OCI-LY7 (cell line): ENCODE results near the gene PSMC3. TPM values are rescaled to one million over a fixed set of nuclear protein-coding genes. Genes with fewer than 3 reads are reported as not detected.

Source experiments
- BruUV-seq: library from RNA; stranded (reverse); fragments of 400-500 nt; replicated peaks from 2 replicates; lab custom pipeline; 2021; lab: Mats Ljungman, UMichigan
- CTCF ChIA-PET: fragments of 300-600 bp; sonication (Branson Sonifier 250); formaldehyde crosslinking; loops from one replicate; lab custom pipeline; 2022; ENCODE audit warnings: antibody characterized with exemption; ENCODE audit not compliant: unreplicated experiment; lab: Charles Lee
- POLR2A ChIA-PET: fragments of 300-600 bp; sonication (Branson Sonifier 250); formaldehyde crosslinking; loops from one replicate; lab custom pipeline; 2022; ENCODE audit warnings: antibody characterized with exemption; lab: Charles Lee
- DNase-seq: peaks from one replicate; pipeline ENCODE4 v3.0.0-alpha.2; 2015; ENCODE audit warnings: low spot score
- H2AFZ ChIP-seq: fragments of 200-600 bp; sonication (generic), shearing (Covaris generic); 2 replicates; pipeline ENCODE4 v1.6.1; 2014; ENCODE audit warnings: mild to moderate bottlenecking, antibody characterized with exemption, low read length, moderate library complexity
- H3K27ac ChIP-seq: fragments of 200-600 bp; sonication (generic); 2 replicates; pipeline ENCODE4 v1.5.1; 2014; ENCODE audit warnings: mixed run types, low read depth, mild to moderate bottlenecking, moderate library complexity, low read length, inconsistent platforms; ENCODE audit not compliant: poor library complexity, severe bottlenecking
- H3K36me3 ChIP-seq: fragments of 200-600 bp; sonication (generic); 2 replicates; pipeline ENCODE4 v1.6.1; 2014; ENCODE audit warnings: mild to moderate bottlenecking, antibody characterized with exemption, low read length, moderate library complexity, mixed read lengths; ENCODE audit not compliant: insufficient read depth
- H3K4me1 ChIP-seq: fragments of 200-600 bp; sonication (generic); 2 replicates; pipeline ENCODE4 v1.5.1; 2014; ENCODE audit warnings: mild to moderate bottlenecking, low read length; ENCODE audit not compliant: insufficient read depth, poor library complexity, severe bottlenecking
- H3K4me2 ChIP-seq: fragments of 200-600 bp; sonication (generic); 2 replicates; pipeline ENCODE4 v1.6.1; 2014; ENCODE audit warnings: mild to moderate bottlenecking, low read length
- H3K4me3 ChIP-seq: fragments of 200-600 bp; sonication (generic); 2 replicates; pipeline ENCODE4 v1.5.1; 2014; ENCODE audit warnings: mild to moderate bottlenecking, low read depth, low read length; ENCODE audit not compliant: poor library complexity, severe bottlenecking
- H3K79me2 ChIP-seq: fragments of 200-600 bp; sonication (generic); 2 replicates; pipeline ENCODE4 v1.6.1; 2016; ENCODE audit warnings: low read depth, mild to moderate bottlenecking, low read length, moderate library complexity, mixed read lengths; ENCODE audit not compliant: insufficient read depth
- H3K9me2 ChIP-seq: fragments of 200-600 bp; sonication (generic); 2 replicates; pipeline ENCODE4 v1.6.1; 2016; ENCODE audit warnings: mild to moderate bottlenecking, low read length, mixed read lengths; ENCODE audit not compliant: insufficient read depth
- H3K9me3 ChIP-seq: fragments of 200-600 bp; sonication (generic); 2 replicates; pipeline ENCODE4 v1.6.1; 2014; ENCODE audit warnings: mild to moderate bottlenecking, mixed run types, low read length, mixed read lengths
- H4K20me1 ChIP-seq: fragments of 200-600 bp; sonication (generic); 2 replicates; pipeline ENCODE4 v1.6.1; 2014; ENCODE audit warnings: mild to moderate bottlenecking, antibody characterized with exemption, low read length, moderate library complexity, mixed read lengths; ENCODE audit not compliant: insufficient read depth
- EZH2phosphoT487 ChIP-seq: fragments of 200-600 bp; sonication (generic); IDR thresholded peaks from 2 replicates; pipeline ENCODE4 v1.6.1; 2018; ENCODE audit warnings: low read depth, borderline replicate concordance, mild to moderate bottlenecking, mixed run types, antibody characterized with exemption, low read length, moderate library complexity, mixed read lengths
- intact Hi-C: fragments of 100-400 bp; cut with micrococcal nuclease; formaldehyde crosslinking; loops from one replicate; pipeline ENCODE4 v1.10.0; 2022; ENCODE audit not compliant: unreplicated experiment
- total RNA-seq, 2 experiments: library from RNA; depleted of rRNA in 1 of 2; stranded (reverse); fragments of >200 nt in 1 of 2; shearing (Covaris generic) in 1 of 2; gene quantifications; 2 replicates each; pipeline ENCODE4 v1.2.3, GENCODE V29; 2014 to 2022
- TF ChIP-seq, protein P1 (sequence below): fragments of 200-600 bp; sonication (generic); conservative IDR thresholded peaks from 2 replicates; pipeline ENCODE4 v1.5.1; 2014; ENCODE audit warnings: mild to moderate bottlenecking, antibody characterized with exemption, low read length, moderate library complexity, mixed read lengths

The PSMC3 gene
- total RNA-seq, 2 experiments from 2014 or later, result 122 to 144 TPM

- Histone ChIP-seq H3K79me2 (no peaks in the 10 kb centered on the region), H3K27ac (peak overlapping the region; percentile 96), H3K4me3 (peak overlapping the region; percentile 60), H3K36me3 (no peaks in the 10 kb centered on the region), H3K9me2 (no peaks in the 10 kb centered on the region), H4K20me1 (no peaks in the 10 kb centered on the region), H3K4me1 (peaks cover 79% of the 10 kb centered on the region), H2AFZ (peak overlapping the region; percentile 68; the same call in 1 of the 2 replicates), H3K4me2 (peak overlapping the region; percentile 87), H3K9me3 (no peaks in the 10 kb centered on the region)
- intact Hi-C loops, result loop anchor here (1.0 to 5.0 kb wide), 3 partner anchors 7 to 289 kb away; partner anchors contain the start of genes SLC39A13 and SPI1
- POLR2A ChIA-PET, result interaction anchor here (0.6 to 3.0 kb wide), 7 partner anchors 8 to 137 kb away, joined by 3 to 20 read pairs (median 9); partner anchors contain the start of genes MADD, SLC39A13 and SPI1
- CTCF ChIA-PET, result interaction anchor here (0.6 to 1.1 kb wide), 3 partner anchors 8 to 655 kb away, joined by 3 to 7 read pairs (median 5); no protein-coding TSS in a partner anchor
- BruUV-seq, result no TSS peak
- TF ChIP-seq, protein P1, sequence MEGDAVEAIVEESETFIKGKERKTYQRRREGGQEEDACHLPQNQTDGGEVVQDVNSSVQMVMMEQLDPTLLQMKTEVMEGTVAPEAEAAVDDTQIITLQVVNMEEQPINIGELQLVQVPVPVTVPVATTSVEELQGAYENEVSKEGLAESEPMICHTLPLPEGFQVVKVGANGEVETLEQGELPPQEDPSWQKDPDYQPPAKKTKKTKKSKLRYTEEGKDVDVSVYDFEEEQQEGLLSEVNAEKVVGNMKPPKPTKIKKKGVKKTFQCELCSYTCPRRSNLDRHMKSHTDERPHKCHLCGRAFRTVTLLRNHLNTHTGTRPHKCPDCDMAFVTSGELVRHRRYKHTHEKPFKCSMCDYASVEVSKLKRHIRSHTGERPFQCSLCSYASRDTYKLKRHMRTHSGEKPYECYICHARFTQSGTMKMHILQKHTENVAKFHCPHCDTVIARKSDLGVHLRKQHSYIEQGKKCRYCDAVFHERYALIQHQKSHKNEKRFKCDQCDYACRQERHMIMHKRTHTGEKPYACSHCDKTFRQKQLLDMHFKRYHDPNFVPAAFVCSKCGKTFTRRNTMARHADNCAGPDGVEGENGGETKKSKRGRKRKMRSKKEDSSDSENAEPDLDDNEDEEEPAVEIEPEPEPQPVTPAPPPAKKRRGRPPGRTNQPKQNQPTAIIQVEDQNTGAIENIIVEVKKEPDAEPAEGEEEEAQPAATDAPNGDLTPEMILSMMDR, result no peak
- TF ChIP-seq EZH2phosphoT487, result no peak
- DNase-seq, result peak; percentile 85
Observed at GRCh38 chr11:47400768-47401279, 25.4 kb downstream of the PSMC3 start.

DNA sequence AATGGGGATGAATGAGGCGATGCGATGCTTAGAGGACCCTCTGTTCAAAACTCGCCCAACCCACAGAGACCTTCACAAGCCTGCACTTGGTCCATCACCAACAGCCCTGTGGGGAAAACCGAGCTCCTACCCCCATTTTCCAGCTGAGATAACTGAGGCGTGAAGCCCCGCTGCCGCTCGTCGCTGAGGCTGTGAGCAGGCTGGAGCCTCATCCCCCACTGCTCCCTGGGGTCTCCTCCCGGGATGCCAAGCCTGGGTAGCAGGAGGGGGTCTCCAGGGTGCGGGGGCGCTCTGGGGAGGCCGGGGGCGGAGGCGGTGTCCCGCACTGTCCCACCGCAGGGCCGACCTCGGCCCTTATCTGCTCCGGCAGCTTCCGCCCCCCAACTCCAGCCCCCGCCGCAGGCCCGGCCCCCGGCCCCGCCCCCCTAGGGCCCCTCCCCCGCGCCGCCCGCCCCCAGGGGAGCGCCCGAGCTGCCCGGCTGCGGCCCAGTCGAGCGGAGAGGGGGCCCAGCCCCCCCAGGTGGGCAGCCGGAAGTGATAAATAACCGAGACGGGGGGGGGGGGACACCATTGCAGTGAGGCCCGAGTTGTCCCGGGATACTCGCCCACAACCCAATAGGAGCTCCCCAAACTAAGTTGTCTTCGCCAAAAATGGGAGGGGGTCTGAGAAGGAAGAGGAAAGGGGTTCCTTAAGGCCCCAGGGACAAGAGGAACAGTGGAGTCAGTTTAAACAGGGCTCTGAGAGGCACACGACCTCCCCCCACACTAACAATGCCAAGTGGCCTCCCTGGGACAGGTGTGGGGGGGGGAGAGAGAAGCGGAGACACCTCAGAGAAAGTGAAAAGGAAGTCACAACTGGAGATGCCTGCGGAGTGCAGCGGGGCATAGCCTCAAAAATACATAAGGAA is 26.1 kb downstream of the PSMC3 start:
- no peaks in the 10 kb centered on the region for H3K9me2 ChIP-seq
- intact Hi-C loops, result loop anchor here (1.0 to 10.0 kb wide), 4 partner anchors 8 to 625 kb away; partner anchors contain the start of genes SLC39A13 and SPI1
- ChIA-PET CTCF (interaction anchor here (0.6 to 1.1 kb wide), 4 partner anchors 9 to 655 kb away, joined by 3 to 7 read pairs (median 3); partner anchors contain the start of gene SPI1), POLR2A (interaction anchor here (0.6 to 3.0 kb wide), 10 partner anchors 9 to 489 kb away, joined by 3 to 20 read pairs (median 6); partner anchors contain the start of genes ACP2, MADD, SLC39A13 and SPI1)
- H3K4me3 ChIP-seq, result peak overlapping the region; percentile 78
- TF ChIP-seq, protein P1, result no peak
- no peak for TF ChIP-seq EZH2phosphoT487
- H2AFZ ChIP-seq, result no peak overlapping the region; the same call in 1 of the 2 replicates
- no peaks in the 10 kb centered on the region for H4K20me1 ChIP-seq
- DNase-seq, result peak; percentile 92
- H3K4me2 ChIP-seq, result peak overlapping the region; percentile 88
- peak overlapping the region; percentile 96 for H3K27ac ChIP-seq
- H3K4me1 ChIP-seq, result peaks cover 81% of the 10 kb centered on the region
- no peaks in the 10 kb centered on the region for H3K36me3 ChIP-seq
- H3K79me2 ChIP-seq, result no peaks in the 10 kb centered on the region
- no peaks in the 10 kb centered on the region for H3K9me3 ChIP-seq
- BruUV-seq, result no TSS peak
